ENCODE results near the gene CENPL.
"Not testable (repeated sequence)": the region's sequence is repeated elsewhere in the genome, so short reads cannot be mapped to it uniquely, and the experiment has no call there.

Gene CENPL

DNA sequence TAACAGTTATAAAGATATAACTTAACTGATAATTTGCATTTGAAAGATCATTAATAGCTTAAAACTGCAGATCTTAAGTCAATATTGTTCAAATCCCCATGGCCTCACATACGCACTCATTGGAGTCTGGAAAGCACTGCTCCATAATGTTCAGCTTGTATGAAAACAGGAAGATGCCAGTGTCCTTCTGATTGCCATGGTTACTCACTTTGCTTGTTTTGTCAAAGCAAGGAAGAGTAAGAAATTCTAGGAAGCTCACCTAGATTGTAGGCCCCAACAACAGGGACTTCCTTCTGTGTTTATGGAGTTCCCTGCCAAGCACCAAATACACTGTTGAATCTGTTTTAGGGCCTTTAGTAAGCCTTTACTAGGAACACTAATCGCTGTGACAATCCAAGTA lies 32.2 kb upstream of the CENPL start:
- no peak for DNase-seq

DNA sequence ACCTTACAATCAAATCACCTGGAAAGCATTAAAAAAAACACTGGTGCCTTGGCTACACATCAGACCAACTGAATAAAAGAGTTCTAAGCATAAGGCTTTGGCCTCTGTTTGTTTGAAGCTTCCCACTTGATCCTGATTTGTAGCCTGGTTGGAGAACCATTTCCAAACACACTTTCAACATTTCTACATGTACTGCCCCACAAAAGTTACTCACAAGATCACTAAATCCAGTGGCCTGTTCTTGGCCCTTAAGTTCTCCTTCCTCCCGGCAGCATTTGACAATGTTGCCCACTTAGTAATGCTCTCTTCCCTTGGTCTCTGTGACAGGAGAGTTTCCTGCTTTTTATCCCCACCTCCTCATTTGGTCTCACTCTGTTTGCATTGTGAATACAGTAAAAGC lies 31.3 kb upstream of the CENPL start:
- no peak for DNase-seq

- DNase-seq = no peak
Measured at GRCh38 chr1:173853074-173853473, 28.4 kb upstream of the CENPL start.

DNA sequence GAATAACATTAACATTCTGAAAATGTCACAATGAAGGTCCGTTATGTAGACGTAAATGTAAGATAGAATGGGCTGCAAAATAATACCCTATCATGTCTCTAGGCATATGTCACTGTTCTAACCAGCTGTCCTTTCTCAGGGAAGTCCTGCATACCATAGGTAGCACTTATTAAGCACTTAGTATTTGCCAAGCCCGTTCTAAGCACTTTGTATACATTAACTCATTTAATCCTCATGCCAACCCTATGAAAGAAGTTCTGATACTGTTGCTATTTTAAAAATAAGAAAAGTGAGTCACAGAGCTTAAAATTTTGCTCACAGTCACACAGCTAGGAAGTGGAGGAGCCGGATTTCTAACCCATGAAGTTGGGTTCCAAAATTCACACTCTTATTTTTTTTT lies 27.4 kb upstream of the CENPL start:
- no peak for DNase-seq

DNA sequence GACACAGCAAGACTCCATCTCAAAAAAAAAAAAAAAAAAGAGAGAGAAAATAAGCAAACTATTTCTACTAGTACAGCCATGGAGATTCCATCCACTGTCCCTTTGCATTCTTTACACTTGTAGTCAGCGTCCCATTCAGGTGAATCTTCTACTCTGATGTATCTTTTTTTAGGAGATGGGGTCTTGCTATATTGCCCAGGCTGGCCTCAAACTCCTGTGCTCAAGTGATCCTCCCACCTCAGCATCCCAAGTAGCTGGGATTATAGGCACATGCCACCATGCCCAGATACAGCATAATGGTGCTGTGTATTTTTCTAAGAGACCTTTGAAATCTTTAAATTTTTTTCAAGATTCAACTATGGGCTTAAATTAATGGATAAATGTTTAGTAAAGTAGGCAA lies 8.1 kb upstream of the CENPL start:
- no peak for DNase-seq

- no peak for DNase-seq
Measured at GRCh38 chr1:173827611-173828010, 2.9 kb upstream of the CENPL start.

- DNase-seq = no peak
Measured at GRCh38 chr1:173823781-173824314, 835 bp downstream of the CENPL start.

- DNase-seq = no peak
Measured at GRCh38 chr1:173821680-173822079, 3.0 kb downstream of the CENPL start.

- DNase-seq = no peak
Measured at GRCh38 chr1:173818459-173818858, 6.2 kb downstream of the CENPL start.

DNA sequence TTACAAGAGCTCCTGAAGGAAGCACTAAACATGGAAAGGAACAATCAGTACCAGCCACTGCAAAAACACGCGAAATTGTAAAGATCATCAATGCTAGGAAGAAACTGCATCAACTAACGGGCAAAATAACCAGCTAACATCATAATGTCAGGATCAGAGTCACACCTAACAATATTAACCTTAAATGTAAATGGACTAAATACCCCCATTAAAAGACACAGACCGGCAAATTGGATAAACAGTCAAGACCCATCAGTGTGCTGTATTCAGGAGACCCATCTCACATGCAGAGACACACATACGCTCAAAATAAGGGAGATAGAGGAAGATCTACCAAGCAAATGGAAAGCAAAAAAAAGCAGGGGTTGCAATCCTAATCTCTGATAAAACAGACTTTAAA lies 11.0 kb downstream of the CENPL start:
- DNase-seq = not testable (repeated sequence)

- no peak for DNase-seq
Measured at GRCh38 chr1:173802961-173803360, 21.7 kb downstream of the CENPL start.

DNA sequence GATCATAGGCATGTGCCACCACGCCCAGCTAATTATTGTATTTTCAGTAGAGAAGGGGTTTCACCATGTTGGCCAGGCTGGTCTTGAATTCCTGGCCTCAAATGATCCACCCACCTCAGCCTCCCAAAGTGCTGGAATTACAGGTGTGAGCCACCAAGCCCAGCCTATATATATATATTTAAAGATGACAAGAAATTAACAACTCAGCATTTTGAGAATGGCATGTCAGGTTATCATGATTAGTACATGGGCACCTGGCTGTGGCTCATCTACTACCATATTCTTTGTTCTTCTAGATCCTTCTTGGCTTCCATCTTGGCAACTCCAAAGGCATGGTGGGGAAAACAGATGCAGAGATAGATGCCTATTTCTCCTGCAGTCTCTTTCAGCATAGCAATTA lies 24.7 kb downstream of the CENPL start:
- not testable (repeated sequence) for DNase-seq

DNA sequence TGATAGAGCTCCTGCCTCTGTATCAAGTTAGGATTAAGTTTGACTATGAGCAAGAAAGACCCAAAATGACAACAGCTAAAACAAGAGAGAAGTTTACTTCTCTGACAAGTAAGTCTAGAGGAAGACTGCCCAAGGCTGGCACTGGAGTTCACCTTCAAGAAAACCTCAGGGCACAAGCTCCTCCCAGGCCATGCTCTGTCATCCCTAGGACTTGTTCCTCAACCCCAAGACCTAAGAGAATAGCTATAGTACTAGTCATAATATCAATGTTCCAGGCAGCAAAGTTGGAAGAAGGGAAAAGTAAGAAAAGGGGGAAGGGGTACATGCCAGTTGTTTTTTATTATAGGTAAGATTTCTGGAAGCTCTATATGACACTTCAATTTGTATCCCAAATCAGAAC lies 26.6 kb downstream of the CENPL start:
- DNase-seq = no peak

GRCh38 chr1:173789841-173790240 lies 34.8 kb downstream of the CENPL start:
- no peak for DNase-seq

DNA sequence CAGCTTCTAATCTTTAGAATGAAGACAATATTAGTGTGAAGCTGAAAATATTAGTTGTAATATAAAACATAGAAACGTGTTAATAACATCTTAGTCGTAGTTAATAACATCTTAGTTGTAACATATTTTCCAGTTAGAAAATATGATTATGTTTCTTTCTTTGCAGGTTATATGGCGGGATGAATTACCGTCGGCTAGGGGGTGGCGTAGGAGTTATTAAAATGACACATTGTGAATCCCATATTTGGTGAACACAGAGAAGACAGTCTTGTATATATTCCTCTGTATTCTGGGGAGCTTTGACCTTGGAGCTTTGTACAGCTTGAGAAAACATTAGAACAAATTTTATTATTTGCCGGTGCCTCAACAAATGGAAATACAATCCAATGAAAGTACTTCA lies 39.7 kb downstream of the CENPL start:
- no peak for DNase-seq

DNA sequence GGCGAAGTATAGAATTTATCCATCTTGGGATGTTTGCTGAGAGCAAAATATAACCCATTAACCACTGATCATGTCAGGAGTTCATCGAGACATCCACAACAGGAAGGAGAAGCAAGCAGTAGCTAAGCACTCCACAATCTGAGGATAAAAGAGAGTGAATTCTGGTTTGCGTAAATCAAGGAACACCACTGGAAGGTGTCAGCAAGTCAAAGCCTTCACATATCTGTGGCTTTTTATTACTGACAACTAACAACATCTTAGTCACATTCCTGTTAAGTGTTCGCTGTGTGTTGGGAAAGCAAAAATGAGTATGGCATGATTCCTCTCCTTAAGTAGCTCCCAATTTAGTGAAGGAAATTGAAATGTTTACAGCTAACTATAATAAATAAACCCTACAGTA lies 44.7 kb downstream of the CENPL start:
- DNase-seq = no peak

DNA sequence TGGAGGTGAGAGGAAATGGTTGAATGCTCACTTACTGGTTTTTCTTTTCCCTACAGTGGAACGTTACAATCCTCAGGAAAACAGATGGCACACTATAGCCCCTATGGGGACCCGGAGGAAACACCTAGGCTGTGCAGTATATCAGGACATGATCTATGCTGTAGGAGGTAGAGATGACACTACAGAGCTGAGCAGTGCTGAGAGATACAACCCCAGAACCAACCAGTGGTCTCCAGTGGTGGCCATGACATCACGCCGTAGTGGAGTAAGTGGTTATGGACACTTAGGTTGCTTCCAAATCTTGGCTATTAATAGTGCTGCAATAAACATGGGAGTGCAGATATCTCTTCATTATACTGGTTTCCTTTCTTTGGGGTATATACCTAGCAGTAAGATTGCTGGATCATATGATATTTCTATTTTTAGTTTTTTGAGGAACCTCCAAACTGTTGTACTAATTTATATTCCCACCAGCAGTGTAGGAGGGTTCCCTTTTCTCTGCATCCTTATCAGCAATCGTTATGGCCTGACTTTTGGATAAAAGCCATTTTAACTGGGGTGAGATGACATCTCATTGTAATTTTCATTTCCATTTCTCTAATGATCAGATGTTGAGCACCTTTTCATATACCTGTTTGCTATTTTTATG lies 49.0 kb downstream of the CENPL start:
- no peak for DNase-seq

GRCh38 chr1:173771560-173771959 lies 53.1 kb downstream of the CENPL start:
- no peak for DNase-seq

GRCh38 chr1:173770330-173770729 lies 54.4 kb downstream of the CENPL start:
- DNase-seq = not testable (repeated sequence)

DNA sequence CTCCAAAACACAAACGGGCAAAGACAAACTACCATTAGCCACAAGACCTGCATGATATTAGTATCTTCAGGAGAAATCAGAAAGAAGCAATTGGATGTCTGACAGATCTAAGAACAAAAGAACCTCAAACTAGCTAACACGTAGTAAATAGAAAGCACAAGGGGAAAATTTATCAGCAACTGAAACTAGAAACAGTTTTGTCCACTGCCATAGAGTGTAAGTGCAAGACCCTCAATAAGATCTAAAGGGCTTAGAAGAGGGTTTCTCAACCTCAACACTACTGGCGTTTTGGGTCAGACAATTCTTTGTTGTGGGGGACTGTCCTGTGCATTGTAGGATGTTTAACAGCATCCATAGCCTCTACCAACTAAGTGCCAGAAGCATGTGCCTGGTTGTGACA lies 55.9 kb downstream of the CENPL start:
- DNase-seq = no peak

- DNase-seq = no peak
Measured at GRCh38 chr1:173768206-173768605, 56.5 kb downstream of the CENPL start.

DNA sequence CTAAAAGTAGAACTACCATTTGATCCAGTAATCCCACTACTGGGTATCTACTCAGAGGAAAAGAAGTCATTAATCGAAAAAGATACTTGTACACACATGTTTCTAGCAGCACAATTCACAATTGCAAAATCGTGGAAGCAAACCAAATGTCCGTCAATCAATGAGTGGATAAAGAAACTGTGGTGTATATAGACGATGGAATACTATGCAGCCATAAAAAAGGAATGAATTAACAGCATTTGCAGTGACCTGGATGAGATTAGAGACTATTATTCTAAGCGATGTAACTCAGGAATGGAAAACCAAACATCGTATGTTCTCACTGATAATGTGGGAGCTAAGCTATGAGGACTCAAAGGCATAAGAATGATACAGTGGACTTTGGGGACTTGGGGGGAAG lies 60.4 kb downstream of the CENPL start:
- not testable (repeated sequence) for DNase-seq

GRCh38 chr1:173758980-173759379 lies 65.7 kb downstream of the CENPL start:
- no peak for DNase-seq

DNA sequence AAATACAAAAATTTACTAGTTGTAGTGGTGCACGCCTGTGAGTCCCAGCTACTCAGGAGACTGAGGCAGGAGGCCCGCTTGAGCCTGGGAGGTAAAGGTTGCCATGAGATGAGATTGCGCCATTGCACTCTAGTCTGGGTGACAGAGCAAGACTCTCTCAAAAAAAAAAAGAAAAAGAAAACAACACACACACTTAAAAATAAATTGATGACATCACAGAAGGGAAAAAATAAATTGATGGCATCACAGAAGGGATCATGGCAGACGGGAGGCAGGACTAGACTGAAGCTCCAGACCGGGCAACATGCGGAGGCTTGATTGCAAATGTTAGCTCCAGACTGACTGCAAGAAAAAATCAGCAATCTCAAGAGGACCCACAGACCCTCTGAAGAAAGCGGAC lies 66.6 kb downstream of the CENPL start:
- no peak for DNase-seq

DNA sequence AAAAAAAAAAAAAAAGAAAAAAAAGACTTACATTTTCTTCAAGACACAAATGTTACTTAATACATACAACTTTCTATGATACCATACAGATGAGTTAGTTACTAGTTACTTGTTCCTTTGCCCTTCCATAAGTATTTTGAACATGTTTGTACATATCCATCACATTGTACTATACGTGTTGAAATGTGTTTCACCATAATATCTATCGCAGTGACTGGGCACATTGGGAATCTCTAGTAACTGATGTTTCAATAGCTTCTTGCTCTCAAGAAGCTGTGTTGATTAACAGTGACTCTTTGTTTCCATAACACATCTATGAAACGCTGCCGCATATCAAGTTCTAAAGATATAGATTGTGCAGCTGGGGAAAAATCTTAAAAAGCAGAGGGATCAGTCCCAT lies 67.0 kb downstream of the CENPL start:
- no peak for DNase-seq

Data from CD4-positive, alpha-beta T cell treated with Interleukin-6 for 4 hours (primary cell).